ENCODE results near the gene NFE2L1. TPM values are rescaled to one million over a fixed set of nuclear protein-coding genes. Genes with fewer than 3 reads are reported as not detected.

NFE2L1 gene
- total and polyA plus RNA-seq, 9 of the 15 experiments (the other 6 are each of a cell fraction or from before 2014, with no cell fraction given): 2.0 to 68.6 (median 39.7) TPM

- TF ChIP-seq CTCF (IDR thresholded peaks at IDR 0.05 in 2 of 3, conservative IDR thresholded peaks at IDR 0.05 in 1 of 3; ENCODE audit: insufficient read depth in 2 of 3, low read depth in 1 of 3, low read length in 3 of 3): peak; percentile 71 to 77 (median 72)
- TF ChIP-seq TEAD1 (CRISPR knock-in tag; IDR thresholded peaks at IDR 0.05): no peak
- TF ChIP-seq SMARCE1 (IDR thresholded peaks at IDR 0.05): peak; percentile 52; the same call in 1 of the 2 replicates
- TF ChIP-seq ARNT (IDR thresholded peaks at IDR 0.05): peak in 1 of 2 experiments; percentile 74; a peak in 2 of 4 replicates
- TF ChIP-seq SNAPC5 (CRISPR knock-in tag; IDR thresholded peaks at IDR 0.05): no peak
- no peak for TF ChIP-seq PHB2 (IDR thresholded peaks at IDR 0.05; ENCODE audit: low read depth)
- TF ChIP-seq STAT5B (CRISPR knock-in tag; IDR thresholded peaks at IDR 0.05): no peak
- peak; percentile 55; the same call in 1 of the 2 replicates for TF ChIP-seq ZBTB40 (IDR thresholded peaks at IDR 0.05)
- TF ChIP-seq ZBTB40 (CRISPR knock-in tag; IDR thresholded peaks at IDR 0.05): no peak
- peak; percentile 55; the same call in 1 of the 2 replicates for TF ChIP-seq MEF2D (tag; conservative IDR thresholded peaks at IDR 0.05; ENCODE audit: low read depth)
- no peak for TF ChIP-seq E2F8 (IDR thresholded peaks at IDR 0.05; ENCODE audit: low read depth, partially characterized antibody)
- TF ChIP-seq SMARCC2 (IDR thresholded peaks at IDR 0.05; ENCODE audit: low read depth): peak; percentile 23; the same call in 1 of the 2 replicates
- TF ChIP-seq SMARCA4 (IDR thresholded peaks at IDR 0.05): peak; percentile 64
These were observed 36.6 kb upstream of the NFE2L1 start (continued) for GRCh38 chr17:48011405-48012150.
